WI38 (cell line): ENCODE data around the gene ZC3H8.

Experiments used
- H3K4me3 ChIP-seq: 2 replicates; pipeline ENCODE4 v1.5.1; 2011; ENCODE audit warnings: low read depth, mild to moderate bottlenecking, control low read depth, low read length
- TF ChIP-seq, protein P1 (sequence below): IDR thresholded peaks from 2 replicates; pipeline ENCODE4 v1.5.1; 2012; ENCODE audit warnings: low read depth, mild to moderate bottlenecking, control low read depth, low read length

The ZC3H8 gene

DNA sequence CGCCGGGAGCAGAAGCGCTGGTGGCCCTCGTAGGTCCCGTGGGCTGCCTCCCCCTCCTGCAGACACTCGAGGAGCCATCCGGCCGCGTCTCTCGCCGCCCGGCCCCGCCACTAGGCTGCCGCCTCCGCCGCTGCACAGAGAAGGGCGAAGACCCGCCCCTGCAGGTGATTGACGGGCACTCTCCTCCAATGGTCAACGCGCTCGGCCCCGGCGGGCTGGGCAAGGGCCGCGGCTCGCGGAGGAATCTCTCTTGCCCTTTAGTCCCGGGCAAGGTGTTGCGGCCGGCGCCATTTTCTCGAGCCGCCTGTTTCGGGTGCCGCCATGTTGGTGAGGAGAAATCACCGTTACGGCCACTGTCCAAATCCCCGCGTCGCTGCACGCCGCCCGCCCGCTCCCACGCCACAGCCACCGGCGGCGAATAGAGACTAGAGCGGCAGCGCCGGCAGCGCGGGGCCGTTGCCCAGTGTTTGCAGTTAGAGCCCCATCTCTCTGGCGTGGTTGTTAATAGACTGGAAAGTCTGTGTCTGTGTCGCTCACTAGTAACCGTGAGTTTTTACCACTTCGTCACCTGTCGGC is 20.6 kb upstream of the ZC3H8 start, which contains the start of gene ZC3H6:
Gene ZC3H6, plus strand, starts transcription at position 287 of the 576 bp plus-strand sequence. CDS start 398 bp downstream, outside the sequence.
- H3K4me3 ChIP-seq, result peak within 1 kb of the TSS; percentile 93

DNA sequence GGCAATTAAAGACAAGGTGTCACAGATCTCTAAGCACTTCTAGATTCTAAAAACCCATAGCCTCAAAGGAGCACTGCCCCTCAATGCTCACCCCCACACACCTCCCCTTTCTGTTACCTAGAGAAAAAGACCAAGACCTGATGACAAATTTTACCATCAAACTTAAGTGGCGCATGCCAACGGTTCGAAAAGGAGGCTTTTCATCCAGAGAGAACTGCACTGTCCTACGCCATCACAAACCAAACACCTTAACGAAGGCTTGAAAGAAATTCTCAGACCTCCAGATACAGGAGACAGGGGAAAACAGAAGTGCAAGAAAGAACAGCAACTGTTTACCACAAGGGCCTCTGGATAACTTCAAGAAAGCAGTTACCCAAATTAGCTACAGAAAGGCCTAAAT is 18.5 kb upstream of the ZC3H8 start:
- no peak overlapping the region for H3K4me3 ChIP-seq
- TF ChIP-seq, protein P1, sequence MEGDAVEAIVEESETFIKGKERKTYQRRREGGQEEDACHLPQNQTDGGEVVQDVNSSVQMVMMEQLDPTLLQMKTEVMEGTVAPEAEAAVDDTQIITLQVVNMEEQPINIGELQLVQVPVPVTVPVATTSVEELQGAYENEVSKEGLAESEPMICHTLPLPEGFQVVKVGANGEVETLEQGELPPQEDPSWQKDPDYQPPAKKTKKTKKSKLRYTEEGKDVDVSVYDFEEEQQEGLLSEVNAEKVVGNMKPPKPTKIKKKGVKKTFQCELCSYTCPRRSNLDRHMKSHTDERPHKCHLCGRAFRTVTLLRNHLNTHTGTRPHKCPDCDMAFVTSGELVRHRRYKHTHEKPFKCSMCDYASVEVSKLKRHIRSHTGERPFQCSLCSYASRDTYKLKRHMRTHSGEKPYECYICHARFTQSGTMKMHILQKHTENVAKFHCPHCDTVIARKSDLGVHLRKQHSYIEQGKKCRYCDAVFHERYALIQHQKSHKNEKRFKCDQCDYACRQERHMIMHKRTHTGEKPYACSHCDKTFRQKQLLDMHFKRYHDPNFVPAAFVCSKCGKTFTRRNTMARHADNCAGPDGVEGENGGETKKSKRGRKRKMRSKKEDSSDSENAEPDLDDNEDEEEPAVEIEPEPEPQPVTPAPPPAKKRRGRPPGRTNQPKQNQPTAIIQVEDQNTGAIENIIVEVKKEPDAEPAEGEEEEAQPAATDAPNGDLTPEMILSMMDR, result no peak

More for the DNA sequence above, 20.6 kb upstream of the ZC3H8 start, which contains the start of gene ZC3H6:
- TF ChIP-seq, protein P1, result no peak

DNA sequence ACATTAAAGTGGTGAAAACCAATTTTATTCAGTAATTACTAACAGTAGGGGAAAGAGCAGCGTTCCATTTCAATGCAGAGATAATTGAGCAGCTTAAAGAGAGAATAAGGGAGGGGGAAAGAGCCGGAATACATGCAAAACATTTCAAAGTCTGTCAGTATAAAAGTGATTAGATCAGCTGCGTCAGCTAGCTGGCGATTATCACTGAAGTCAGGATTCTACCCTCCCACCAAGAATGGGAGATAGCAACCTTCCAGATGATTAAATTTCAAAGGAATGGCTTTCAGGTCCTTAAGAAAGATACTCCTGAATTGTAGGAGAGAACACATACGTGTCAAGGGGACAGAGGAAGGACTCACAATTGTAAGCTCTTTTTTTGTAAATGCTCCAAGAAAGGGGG is 17.8 kb upstream of the ZC3H8 start:
- TF ChIP-seq, protein P1, result no peak
- H3K4me3 ChIP-seq, result no peak overlapping the region

DNA sequence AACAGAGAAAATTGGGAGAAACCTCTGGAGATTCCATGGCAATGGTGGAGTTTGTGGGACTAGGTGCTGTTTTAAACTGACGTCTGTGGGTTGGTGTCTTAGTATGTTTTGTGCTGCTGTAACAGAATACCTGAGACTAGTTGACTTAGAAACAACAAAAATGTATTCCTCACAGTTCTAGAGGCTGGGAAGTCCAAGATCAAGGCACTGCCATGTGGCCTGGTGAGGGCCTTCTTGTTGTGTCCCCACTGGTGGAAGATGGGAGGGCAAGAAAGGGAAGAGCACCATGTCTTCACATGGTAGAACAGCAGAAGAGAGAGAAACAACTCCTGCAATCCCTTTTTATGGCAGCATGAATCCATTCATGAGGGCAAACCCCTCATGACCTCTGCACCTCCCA is 13.7 kb upstream of the ZC3H8 start:
- H3K4me3 ChIP-seq, result no peak overlapping the region
- TF ChIP-seq, protein P1, result no peak

DNA sequence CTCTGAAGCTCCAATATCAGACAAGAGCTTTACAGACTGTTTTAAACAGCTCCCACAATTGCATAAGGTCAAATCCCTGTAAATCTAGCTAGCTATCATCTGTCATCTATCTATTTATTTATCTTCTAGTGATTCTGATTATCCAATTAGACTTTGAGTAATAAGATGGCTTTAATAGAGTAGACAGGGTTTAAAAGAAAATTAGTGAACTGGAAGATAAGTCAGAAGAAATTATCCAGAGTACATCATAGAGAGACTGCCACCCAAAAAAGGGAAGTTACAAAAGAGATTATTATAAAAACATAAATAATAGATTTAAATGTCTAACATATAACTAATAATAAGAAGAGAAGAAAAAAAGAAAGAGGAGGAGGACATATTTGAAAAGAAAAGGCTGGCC is 8.0 kb upstream of the ZC3H8 start:
- TF ChIP-seq, protein P1, result no peak
- H3K4me3 ChIP-seq, result no peak overlapping the region

DNA sequence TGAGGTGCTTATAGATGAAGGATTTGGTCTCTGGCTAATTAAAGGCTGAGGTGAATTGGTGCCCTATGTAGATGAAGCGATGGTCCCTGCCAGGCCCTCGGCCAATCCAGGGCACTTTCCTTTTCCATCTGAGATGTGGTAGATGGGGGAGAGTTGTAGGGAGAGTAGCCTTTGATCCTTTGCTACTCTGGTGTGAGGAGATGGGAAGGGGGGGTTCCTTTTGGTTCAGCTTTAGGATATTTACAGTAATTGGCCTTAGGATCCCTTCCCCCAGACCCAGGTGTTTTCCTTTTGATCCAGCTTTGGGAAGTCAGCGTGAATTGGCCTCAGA is 5.4 kb upstream of the ZC3H8 start:
- no peak overlapping the region for H3K4me3 ChIP-seq

More for the DNA sequence above, 5.4 kb upstream of the ZC3H8 start:
- TF ChIP-seq, protein P1, result no peak
